ENCODE results near the gene ZNF565.

Gene ZNF565

GRCh38 chr19:36255316-36255715 is 40.9 kb upstream of the ZNF565 start:
- TF ChIP-seq CTCF (IDR thresholded peaks at IDR 0.05; ENCODE audit: extremely low read depth, missing control alignments): no peak

DNA sequence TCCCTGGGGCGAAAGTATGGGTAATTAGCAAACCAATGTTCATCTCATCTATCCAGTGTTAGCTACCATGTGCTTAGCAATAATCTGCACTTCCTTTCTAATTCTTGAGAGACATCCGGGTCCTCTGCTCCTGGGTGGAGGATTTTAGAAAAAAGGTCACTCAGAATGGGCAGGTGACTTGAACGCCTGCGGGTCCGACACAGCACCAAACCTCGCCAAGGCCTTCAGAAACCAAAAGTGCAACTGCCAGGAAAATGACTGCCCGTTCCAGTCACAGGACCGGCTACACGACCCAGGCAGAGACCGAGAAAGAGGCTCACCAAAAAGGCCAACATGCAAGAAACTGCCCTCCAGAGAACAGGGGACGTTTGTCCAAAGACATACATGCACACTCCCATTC is 40.4 kb upstream of the ZNF565 start:
- DNase-seq (ENCODE audit: low spot score): no peak
- TF ChIP-seq CTCF (IDR thresholded peaks at IDR 0.05; ENCODE audit: extremely low read depth, missing control alignments): no peak

More at GRCh38 chr19:36255316-36255715, 40.9 kb upstream of the ZNF565 start:
- DNase-seq (ENCODE audit: low spot score): no peak

DNA sequence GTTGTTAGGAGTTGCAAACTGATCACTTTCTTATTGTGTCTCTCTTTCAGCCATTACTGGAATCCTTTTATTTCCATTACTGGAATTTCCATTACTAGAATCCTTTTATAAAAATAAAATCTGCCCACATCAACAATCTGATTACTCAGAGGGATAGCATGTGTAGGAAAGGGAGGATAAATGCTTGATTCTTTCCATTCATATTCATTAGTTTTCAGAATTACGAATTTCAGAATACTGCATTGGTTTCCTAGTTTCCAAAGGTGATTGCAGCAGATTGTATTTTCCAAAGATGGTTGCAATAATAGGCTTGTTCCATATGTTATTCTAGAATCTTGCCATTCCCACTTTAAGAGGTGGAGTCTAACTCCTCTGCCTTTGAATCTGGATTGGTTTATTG is 37.6 kb upstream of the ZNF565 start:
- no peak for TF ChIP-seq CTCF (IDR thresholded peaks at IDR 0.05; ENCODE audit: extremely low read depth, missing control alignments)
- no peak for DNase-seq (ENCODE audit: low spot score)

GRCh38 chr19:36246006-36246481 is 31.6 kb upstream of the ZNF565 start:
- no peak for DNase-seq (ENCODE audit: low spot score)

GRCh38 chr19:36245210-36246005 is 30.9 kb upstream of the ZNF565 start:
- no peak for DNase-seq (ENCODE audit: low spot score)
- TF ChIP-seq CTCF (IDR thresholded peaks at IDR 0.05; ENCODE audit: extremely low read depth, missing control alignments): no peak

More at GRCh38 chr19:36246006-36246481, 31.6 kb upstream of the ZNF565 start:
- TF ChIP-seq CTCF (IDR thresholded peaks at IDR 0.05; ENCODE audit: extremely low read depth, missing control alignments): no peak

GRCh38 chr19:36244066-36244465 is 29.6 kb upstream of the ZNF565 start:
- no peak for TF ChIP-seq CTCF (IDR thresholded peaks at IDR 0.05; ENCODE audit: extremely low read depth, missing control alignments)
- DNase-seq (ENCODE audit: low spot score): no peak

- DNase-seq (ENCODE audit: low spot score): no peak
- TF ChIP-seq CTCF (IDR thresholded peaks at IDR 0.05; ENCODE audit: extremely low read depth, missing control alignments): no peak
These were observed 22.5 kb upstream of the ZNF565 start for GRCh38 chr19:36236946-36237310.

Data from GM20000 (cell line).